Activated CD4-positive, alpha-beta T cell treated with anti-CD3 and anti-CD28 coated beads, Interleukin-2, amount 50 U/mL, for 48 hours (primary cell): ENCODE data around the gene AOPEP.
"Not testable (repeated sequence)": the region's sequence is repeated elsewhere in the genome, so short reads cannot be mapped to it uniquely, and the experiment has no call there.

ENCODE experiments used
- DNase-seq, 2 experiments: peaks; one replicate each; pipeline ENCODE4 v3.0.0-alpha.2; 2020

AOPEP gene

DNA sequence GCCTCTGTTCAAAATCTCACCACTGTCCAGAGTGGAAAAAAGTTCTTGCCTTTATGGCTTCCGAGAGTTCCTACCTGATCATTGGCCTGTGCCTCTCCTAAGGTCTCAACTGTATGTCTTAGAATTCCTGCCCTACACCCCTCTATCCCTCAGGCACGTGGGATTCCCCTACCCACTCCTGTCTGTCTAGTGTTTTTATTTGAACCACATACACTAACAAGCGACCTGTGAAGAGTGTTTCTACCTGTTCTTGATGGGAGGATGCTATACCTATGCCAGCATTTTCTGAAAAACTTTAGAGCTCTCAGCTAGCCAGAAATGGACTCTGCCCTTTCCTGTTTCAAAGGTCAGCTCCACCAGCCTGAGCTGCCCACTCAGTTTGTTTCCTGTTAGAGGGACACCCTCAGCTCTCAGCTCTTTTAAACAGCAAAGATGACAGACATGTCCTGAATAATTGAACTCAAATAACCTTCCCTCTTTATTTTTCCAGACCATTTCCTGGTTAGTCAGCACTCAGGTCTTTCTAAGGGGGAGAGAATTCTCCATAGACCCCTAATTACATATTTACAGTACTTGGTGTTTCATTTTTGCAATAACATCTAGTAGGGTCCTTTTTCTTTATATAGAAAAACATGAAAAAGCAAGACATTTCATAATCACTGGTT, 214.8 kb downstream of the AOPEP start:
- no peak for DNase-seq

DNA sequence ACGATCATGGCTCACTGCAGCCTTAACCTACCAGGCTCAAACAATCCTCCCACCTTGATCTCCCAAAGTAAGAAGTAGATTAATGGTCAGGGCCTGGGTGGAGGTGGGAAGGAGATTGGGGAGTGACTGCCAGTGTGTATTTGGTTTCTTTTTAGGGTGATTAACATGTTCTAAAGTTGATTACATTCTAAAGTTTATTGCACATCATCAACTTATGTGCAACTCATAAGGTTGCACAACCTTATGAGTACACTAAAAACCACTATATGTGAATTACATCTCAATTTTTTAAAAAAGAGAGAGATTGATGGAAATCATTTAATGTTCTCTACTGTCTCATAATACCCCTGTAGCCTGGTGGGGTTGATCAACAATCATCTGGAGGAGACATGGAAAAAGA, 218.1 kb downstream of the AOPEP start:
- DNase-seq, result no peak

DNA sequence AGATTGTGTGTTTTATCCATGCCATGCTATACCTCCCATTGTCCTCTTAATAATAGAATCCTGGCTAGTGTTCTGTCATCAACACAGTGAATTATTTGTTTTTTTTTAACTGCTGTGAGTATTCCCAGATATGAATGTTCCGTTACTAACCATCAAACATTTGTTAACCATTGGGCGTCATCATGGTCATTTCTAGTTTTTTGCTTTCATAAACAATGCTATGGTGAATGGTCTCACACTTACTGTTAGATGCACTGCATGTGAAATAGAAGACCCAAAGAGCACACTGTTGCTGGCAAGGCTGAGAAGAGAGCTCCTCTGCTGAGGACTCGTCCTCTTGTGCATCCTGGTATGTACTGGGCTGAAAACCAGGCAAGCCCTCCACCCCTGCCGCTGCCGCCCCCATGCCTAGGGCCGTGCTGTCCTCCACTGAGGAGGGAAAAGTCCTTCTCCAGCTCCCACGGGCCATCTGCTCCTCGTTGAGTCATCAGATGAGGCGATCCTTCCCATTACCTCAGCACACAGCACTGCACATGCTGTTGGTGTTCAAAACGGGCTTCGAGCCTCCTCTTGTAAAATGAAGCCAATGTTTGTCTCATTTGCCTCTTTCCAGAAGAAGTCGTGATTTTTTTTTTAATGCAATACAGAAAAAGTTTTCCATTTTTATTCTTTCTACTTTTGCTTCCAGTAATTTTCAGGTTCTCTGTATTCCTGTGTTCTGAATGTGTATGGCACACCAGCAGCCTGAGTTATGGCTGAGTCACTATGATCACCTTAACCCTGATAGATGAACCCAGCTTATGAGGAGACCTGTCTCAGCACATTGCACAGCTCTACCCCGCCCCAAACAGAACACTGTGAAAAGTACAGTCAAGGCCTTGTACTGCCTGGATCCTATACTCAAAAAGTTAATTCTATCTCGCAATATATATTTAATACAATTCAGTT, 219.0 kb downstream of the AOPEP start:
- DNase-seq, result no peak

DNA sequence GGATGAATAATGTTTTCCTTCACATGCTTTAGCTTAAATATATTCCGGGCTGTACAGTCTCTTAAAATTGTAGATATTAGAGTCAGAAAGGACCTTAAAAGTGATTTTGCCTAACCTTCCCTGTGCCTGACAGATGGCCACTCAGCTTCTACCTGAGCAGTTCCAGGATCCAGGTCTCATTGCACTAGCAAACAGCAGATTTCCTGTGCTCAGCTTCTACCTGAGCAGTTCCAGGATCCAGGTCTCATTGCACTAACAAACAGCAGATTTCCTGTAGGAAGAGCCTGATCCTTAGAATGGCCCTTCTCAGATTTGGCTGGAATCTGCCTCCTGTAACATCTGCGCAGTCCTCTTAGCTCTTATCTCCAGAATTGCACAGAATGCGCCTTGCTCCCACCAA, 219.8 kb downstream of the AOPEP start:
- DNase-seq, result no peak

DNA sequence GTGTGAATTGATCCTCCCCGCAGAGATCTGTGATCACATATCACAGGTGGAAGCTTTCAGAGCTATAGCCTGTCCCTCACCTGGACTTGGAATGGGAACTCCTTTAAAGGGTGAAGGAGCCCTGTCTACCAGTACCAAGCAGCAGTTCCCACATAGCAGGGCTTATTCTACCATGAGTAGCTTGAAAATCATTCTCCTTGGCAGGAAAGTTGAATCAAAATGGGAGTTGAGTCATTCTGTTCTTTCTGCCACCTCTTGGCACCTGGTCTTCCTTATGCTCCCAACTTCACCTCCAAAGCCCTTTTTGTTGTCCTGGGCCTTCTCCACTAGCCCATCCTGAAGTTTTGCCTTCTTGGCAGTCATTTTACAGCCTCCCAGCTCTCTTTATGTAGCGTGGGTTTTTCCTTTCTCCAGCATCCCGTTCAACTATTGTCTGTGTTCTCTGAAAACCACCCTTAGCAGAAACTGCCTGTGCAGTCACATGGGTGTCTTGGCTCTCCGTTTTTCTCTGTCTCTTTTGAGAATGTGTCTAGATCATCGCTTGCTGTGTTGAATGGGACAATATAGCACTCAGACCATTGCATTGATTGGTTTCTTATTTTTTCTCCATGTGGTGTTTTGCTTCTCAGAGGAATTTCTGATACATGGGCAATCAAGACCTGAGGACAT, 222.2 kb downstream of the AOPEP start:
- DNase-seq, result no peak

DNA sequence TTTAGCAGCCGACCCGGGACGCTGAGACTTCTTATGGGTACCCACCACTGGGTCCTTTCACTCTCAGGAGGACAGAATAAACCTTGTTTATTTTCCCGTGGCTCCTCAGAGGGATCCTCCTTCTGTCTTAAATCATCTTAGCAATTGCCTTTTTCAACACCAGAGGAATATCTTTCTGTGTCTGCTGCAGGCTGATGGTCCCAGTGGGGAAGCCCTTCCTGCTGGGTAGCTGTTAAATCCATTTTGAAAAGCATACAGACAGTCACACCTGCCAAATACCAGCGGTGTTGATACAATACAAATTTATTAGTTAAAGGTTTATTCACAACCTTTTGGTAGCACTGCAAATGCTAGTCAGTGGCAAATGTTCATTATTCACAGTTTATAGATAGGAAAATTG, 222.9 kb downstream of the AOPEP start:
- no peak for DNase-seq

DNA sequence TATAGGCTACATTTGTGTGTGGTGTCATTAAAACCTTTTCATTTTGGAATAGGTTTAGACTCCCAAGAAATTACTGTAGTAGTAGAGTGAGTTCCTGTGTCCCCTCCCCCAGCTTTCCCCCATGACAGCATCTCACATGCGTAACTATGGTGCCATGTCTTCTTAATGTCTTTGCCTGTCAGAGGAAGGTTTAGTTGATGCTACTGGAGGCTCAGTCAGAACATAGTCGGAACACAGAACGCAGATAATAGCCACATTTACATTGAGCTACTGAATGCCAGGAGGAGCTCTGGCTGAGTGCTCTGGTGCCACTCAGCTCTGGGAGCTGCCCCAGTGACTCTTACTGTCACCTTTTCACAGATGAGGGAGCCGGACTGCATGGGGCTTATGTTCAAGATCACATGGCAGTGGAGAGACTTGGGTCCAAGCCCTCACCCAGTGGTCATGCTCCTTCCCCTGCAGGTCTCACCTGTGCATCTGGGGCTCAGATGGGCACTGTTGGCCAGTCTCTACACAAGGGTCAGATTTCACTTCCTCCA, 223.6 kb downstream of the AOPEP start:
- DNase-seq, result no peak

DNA sequence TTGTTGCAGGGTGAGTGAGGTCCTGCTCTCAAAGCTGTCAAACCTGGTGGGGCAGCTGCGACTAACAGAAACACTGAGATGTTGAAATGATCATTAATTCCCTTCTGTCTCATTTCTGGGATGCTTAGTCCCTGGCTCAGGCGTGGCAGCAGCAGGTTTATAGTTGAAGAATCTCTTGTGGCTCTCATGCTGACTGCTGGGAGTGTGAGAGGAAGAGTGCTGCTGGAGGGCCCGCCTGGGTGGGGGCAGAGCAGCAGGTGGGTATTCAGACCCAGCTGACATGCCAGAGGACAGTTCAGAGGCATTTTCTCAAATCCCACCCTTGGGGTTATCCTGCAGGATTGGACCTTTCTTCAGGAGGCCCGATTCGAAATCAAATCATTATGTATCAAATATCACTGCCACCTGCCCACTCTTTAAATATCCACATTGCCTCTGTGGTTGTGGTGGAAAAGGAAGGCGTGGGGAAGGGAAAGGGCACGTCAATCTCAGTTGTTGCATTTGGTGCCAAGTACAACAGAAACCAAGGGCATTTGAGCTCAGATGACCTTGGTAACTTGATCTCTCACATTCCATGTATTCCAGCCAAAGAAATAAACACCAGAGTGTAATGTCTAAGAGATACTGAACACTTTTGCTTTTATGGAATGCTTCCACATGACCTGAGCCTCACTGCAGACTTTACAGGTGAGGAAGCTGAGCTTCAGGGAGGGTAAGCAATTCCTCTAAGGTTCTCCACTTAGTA, 224.3 kb downstream of the AOPEP start:
- DNase-seq, result no peak

DNA sequence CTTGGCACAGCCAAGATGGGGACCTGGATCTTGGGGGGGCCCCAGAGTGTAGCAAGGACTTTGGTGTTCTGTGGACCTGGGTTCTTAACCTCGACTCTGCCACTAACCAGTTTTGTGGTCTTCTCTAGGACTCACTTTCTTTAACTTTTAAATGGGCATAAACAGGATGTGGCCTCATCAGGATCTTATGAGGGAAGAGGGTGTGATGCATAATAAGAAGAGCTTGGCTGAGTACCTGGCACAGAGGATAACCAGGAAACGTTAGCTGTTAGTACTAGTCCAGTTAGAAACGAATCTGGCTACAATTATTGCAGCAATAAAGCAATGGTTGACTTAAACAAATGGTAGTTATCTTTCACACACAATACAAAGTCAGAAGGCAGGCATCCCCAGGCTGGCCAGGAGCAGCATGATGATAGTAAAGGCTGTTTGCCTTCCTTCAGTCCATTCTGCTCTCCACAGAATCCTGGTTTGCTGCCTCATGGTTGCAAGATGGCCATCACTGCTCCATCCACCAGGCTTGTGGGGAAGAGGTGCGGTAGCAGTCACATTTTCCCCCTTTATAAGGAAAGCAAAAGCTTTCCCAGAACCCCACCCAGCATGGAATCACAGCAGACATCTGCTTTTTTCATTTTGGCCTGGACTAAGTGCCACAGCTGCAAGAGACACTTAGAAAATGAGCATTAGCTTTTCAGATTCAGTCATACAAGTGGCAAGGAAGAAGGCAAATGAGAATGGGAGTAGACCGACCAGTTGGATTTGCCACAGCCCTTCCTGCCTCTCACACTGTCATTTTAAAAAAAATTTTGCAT, 225.0 kb downstream of the AOPEP start:
- no peak for DNase-seq

DNA sequence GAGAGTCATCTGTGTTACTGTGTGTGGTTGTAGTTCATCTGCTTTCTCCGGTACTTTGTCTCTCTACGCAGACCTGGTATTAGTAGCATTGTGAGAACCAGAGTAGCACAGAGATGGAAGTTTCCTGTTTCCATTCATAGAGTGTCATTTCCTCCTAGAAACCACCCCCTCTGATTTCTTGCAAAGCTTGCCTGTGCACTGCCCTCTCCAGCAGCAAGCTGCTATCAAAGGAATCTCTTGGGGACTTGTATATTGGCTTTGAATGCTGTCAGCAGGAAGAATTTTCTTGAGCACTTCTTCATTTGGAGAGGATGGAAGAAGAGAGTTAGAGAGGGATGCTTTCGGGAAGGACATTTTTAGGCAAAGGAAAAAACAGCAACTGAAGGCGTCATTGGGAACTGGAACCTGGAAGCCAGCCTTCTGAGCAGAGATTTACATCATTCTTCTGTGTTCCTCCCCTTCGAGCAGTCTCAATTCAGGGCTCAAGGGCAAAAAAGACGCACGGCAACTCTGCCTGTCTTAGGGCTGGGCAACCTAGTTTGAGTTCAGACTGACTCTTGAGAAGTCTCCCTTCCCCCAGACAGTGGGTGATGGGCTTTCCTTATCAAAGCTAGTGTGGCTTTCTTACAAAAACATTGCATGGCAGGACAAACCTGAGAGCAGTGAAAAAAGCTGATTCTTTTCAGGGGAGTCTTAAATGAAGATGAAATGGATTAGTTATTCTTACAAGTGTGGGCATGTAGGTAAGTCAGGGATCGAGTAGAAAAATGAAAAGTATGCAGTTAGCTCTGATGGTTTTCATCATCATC, 226.3 kb downstream of the AOPEP start:
- DNase-seq, result no peak

DNA sequence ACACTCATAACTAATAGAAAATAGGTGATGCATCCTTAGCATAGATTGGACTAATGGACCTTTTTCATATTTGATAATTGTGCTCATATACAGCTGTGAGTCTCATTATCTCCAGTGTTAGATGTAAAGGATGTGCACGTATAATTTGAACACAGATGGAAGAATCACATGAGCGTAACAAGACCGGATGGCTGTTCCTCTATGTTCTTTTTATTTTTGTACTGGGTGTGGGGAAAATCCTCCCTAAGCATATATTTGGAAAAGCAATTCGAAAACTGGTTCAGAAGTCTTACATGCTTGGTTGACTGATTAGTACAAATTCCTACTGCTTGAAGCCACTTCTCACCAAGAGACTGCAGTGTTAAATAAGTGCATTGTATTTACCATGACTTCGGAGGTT, 230.2 kb downstream of the AOPEP start:
- DNase-seq, result no peak

DNA sequence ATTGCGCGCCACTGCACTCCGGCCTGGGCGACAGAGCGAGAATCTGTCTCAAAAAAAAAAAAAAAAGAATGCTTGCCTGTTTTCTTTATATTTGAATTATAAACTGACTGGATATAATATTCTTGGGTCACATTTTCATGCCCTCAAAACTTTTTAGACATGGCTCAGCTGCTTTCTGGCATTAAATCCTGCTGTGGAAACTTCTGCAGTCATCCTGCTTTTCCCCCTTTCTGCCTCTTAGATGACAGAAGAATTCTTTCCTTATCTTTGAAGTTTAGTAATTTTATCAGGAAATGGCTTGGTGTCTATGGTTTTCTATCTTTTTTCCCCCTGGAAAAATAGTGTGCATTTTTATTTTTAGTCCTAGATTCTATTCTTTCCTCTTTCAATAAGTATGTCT, 234.5 kb downstream of the AOPEP start:
- no peak for DNase-seq

DNA sequence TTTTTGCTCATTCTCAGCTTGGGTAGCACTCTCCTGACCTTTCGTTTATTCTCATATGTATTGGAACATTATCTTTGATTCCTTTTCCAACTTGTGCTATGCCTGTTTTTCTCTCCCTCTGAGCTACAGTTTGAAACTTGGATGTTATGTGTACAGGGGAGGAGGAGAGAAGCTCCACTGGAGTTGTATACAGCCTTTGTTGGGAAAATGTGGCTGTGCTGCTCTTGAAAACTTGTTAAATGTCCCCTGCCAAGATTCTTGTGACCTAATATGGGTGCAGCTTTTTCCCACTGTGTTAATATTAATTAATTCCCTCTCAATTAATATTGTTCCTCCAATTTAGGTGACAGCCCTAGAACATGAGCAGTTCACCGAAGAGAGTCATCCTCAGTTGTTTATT, 235.4 kb downstream of the AOPEP start:
- no peak for DNase-seq

DNA sequence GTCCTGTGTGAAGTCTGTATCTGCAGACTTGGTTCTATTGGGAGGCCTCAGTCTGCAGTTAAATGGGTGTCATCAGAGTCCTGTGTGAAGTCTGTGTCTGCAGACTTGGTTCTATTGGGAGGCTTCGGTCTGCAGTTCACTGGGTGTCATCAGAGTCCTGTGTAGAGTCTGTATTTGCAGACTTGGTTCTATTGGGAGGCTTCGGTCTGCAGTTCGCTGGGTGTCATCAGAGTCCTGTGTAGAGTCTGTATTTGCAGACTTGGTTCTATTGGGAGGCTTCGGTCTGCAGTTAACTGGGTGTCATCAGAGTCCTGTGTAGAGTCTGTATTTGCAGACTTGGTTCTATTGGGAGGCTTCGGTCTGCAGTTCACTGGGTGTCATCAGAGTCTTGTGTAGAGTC, 239.1 kb downstream of the AOPEP start:
- DNase-seq, result not testable (repeated sequence)

DNA sequence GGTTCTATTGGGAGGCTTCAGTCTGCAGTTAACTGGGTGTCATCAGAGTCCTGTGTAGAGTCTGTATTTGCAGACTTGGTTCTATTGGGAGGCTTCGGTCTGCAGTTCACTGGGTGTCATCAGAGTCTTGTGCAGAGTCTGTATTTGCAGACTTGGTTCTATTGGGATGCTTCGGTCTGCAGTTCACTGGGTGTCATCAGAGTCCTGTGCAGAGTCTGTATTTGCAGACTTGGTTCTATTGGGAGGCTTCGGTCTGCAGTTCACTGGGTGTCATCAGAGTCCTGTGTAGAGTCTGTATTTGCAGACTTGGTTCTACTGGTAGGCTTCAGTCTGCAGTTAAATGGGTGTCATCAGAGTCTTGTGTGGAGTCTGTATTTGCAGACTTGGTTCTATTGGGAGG, 239.5 kb downstream of the AOPEP start:
- DNase-seq, result not testable (repeated sequence)

DNA sequence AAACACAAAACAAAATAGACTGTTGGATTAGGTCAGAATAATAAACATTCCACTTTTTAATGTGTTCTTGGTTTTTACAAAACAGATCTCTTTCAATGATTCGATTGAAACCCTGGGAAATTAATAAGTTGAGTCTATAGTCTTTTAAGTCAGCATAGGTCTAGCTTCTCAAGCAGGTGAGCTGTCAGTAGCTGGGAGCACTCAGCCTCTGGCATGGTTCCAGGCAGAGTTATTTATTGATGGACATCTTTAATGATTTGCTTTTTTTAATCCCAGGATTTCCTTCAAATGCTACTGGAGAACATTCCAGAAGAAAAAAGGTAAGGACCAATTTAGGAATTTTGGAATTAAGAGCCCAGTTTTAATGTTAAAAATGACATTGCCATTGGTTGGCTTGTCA, 241.0 kb downstream of the AOPEP start:
- DNase-seq, result no peak

DNA sequence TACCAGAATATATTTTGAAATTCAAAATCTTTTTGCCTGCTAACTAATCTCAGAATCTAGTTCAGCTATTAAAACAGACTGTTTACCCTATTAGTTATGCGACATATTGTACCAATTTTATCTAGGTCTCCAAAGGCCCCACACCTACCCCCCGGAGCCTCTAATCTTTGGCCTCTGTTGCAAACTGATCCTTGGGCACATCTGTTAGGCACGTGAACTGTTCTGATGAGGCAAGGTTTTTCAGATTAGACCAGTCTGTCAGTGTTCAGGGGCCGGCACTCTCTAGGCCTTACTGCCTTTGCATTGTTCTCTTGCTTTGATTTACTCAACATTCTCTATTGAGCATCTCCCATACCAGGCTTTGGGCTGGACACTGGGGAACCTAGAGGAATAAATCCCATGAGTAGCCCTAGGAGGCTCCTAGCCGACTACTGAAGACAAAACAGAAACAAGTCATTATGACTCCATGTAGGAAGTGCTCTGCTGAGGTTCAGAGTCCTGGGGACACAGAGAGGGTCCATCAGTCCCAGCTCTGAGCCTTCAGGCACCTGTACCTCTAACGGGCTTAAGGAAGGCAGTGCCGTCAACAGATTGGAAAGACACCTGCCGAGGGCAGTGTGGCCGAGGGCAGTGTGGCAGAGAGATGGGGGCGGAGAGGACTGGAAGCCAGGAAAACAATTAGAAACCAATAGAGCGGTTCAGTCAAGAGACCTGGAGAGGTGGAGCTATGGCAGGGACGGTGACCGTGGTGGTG, 245.1 kb downstream of the AOPEP start:
- DNase-seq, result no peak

DNA sequence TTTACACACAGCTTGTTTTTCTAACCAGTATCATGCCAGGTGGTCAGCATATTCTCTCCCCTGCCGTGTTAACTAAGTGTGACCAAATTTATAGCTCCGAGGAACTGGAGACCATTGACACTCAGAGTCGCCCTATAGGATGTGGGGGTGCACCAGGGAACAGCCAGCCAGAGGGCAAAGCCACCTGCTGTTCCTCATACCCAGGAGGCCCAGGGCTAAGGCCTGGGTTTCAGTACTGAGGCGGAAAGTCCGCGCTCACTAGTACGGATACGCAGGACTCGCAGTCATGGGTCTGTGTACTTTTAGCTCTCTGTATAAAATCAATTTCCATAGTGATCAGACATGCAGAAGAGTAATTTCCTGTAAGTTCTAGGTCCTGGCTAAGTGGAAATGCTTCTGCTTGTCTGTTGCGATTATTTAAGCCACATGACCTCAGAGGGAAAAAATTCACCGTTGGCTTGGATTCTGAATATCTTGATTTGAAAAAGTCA, 247.0 kb downstream of the AOPEP start:
- no peak for DNase-seq

DNA sequence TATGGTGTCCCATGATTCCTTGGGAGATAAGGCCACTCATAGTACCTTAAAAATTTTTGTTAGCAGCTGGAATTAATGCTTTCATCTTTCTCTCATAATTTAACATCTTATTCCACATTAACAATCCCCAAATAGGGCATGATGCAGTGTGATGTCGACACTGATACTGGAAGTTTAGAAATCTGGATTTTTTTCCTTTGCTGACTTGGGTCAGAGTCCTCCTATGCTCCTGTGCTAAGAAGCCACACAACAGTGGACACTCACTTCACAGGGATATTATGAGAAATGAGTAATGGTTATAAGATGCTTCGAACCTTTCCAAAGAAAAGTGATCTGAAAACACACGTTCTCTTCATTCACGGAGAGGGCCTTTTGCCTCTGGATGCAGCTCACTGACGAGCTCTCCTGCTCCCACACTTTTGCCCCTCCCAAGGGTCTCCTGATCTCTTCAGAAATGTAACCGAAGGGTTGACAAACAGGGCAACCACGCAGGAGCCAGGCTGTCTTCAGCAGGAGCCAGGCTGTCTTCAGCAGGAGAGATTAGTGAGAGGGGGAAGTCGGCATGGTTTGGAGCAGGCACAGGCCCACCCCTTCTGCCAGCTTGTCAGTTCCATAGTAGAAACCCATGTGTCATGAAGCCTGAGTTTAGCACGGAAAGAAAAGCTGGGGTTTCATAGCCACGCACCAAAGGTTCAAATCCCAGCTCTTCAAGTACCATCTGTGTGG, 247.8 kb downstream of the AOPEP start:
- DNase-seq, result no peak
